Measurements from ENCODE around the gene TEKT5.

DNA sequence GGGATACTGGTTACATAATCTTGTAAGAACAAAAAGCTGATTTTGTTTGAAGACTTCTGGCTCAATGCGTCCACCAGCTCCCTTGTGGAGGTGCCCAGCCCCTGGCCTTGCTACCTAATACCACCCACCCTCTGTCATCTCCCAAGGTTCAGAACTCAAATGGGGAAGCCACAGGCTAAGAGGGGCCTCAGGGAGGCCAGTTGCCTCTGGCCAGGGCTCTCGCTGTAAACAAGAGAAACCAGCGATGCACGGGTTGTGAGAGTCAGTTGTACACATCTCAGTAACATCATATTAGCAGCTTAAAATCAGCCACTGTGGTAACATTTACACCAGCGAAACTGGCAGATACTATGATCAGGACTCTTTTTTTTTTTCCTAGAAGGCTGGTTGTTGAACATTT, 6.0 kb downstream of the TEKT5 start:
- no peak for TF ChIP-seq EZH2phosphoT487 (IDR thresholded peaks at IDR 0.05; ENCODE audit: low read length)
- TF ChIP-seq, protein P1, sequence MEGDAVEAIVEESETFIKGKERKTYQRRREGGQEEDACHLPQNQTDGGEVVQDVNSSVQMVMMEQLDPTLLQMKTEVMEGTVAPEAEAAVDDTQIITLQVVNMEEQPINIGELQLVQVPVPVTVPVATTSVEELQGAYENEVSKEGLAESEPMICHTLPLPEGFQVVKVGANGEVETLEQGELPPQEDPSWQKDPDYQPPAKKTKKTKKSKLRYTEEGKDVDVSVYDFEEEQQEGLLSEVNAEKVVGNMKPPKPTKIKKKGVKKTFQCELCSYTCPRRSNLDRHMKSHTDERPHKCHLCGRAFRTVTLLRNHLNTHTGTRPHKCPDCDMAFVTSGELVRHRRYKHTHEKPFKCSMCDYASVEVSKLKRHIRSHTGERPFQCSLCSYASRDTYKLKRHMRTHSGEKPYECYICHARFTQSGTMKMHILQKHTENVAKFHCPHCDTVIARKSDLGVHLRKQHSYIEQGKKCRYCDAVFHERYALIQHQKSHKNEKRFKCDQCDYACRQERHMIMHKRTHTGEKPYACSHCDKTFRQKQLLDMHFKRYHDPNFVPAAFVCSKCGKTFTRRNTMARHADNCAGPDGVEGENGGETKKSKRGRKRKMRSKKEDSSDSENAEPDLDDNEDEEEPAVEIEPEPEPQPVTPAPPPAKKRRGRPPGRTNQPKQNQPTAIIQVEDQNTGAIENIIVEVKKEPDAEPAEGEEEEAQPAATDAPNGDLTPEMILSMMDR (IDR thresholded peaks at IDR 0.05; ENCODE audit: low read length) = no peak
